ENCODE results near the gene CTSL.

DNA sequence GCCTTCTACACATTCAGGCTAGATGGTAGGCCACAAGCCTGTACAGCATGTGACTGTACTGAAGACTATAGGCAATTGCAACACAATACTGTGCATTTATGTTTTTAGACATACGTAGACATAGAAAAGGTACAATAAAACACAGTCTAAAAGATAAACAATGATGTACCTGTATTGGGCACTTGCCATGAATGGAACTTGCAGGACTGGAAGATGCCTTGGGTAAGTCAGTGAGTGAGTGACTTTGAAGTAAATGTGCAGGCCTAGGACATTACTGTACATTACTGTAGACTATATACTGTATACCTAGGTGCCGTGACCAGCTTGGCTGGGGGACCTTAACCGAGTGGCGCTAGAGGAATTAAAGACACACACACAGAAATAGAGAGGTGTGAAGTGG, 53.1 kb downstream of the CTSL start:
- TF ChIP-seq, protein P1, sequence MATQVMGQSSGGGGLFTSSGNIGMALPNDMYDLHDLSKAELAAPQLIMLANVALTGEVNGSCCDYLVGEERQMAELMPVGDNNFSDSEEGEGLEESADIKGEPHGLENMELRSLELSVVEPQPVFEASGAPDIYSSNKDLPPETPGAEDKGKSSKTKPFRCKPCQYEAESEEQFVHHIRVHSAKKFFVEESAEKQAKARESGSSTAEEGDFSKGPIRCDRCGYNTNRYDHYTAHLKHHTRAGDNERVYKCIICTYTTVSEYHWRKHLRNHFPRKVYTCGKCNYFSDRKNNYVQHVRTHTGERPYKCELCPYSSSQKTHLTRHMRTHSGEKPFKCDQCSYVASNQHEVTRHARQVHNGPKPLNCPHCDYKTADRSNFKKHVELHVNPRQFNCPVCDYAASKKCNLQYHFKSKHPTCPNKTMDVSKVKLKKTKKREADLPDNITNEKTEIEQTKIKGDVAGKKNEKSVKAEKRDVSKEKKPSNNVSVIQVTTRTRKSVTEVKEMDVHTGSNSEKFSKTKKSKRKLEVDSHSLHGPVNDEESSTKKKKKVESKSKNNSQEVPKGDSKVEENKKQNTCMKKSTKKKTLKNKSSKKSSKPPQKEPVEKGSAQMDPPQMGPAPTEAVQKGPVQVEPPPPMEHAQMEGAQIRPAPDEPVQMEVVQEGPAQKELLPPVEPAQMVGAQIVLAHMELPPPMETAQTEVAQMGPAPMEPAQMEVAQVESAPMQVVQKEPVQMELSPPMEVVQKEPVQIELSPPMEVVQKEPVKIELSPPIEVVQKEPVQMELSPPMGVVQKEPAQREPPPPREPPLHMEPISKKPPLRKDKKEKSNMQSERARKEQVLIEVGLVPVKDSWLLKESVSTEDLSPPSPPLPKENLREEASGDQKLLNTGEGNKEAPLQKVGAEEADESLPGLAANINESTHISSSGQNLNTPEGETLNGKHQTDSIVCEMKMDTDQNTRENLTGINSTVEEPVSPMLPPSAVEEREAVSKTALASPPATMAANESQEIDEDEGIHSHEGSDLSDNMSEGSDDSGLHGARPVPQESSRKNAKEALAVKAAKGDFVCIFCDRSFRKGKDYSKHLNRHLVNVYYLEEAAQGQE (IDR thresholded peaks at IDR 0.05): no peak
- no peak for TF ChIP-seq MAFK (IDR thresholded peaks at IDR 0.05; ENCODE audit: partially characterized antibody)
- TF ChIP-seq, protein P2, sequence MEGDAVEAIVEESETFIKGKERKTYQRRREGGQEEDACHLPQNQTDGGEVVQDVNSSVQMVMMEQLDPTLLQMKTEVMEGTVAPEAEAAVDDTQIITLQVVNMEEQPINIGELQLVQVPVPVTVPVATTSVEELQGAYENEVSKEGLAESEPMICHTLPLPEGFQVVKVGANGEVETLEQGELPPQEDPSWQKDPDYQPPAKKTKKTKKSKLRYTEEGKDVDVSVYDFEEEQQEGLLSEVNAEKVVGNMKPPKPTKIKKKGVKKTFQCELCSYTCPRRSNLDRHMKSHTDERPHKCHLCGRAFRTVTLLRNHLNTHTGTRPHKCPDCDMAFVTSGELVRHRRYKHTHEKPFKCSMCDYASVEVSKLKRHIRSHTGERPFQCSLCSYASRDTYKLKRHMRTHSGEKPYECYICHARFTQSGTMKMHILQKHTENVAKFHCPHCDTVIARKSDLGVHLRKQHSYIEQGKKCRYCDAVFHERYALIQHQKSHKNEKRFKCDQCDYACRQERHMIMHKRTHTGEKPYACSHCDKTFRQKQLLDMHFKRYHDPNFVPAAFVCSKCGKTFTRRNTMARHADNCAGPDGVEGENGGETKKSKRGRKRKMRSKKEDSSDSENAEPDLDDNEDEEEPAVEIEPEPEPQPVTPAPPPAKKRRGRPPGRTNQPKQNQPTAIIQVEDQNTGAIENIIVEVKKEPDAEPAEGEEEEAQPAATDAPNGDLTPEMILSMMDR (IDR thresholded peaks at IDR 0.05): no peak
- TF ChIP-seq EP300 (IDR thresholded peaks at IDR 0.05): no peak
- no peak for TF ChIP-seq POLR2A (IDR thresholded peaks at IDR 0.05; ENCODE audit: low read length)
- TF ChIP-seq POLR2AphosphoS2 (conservative IDR thresholded peaks at IDR 0.05; ENCODE audit: low read length): no peak
- TF ChIP-seq CHD2 (IDR thresholded peaks at IDR 0.05; ENCODE audit: low read length, partially characterized antibody): no peak
- TF ChIP-seq TP53 (CRISPR knock-in tag; IDR thresholded peaks at IDR 0.05): no peak
